ENCODE measurements around the gene FCRLB. TPM values are rescaled to one million over a fixed set of nuclear protein-coding genes. Genes with fewer than 3 reads are reported as not detected.

The FCRLB gene
- total and polyA plus RNA-seq, 9 of the 15 experiments (the other 6 are each of a cell fraction or from before 2014, with no cell fraction given), result 0.20 to 4.6 (median 1.3) TPM

- TF ChIP-seq TRIM25 (IDR thresholded peaks at IDR 0.05; ENCODE audit: borderline replicate concordance), result no peak
- no peak for TF ChIP-seq PBX2 (CRISPR knock-in tag; IDR thresholded peaks at IDR 0.05; ENCODE audit: low read depth)
- peak; percentile 81 for TF ChIP-seq PBX2 (tag; conservative IDR thresholded peaks at IDR 0.05; ENCODE audit: low read depth)
- peak; percentile 98 for TF ChIP-seq ARID2 (IDR thresholded peaks at IDR 0.05)
- TF ChIP-seq HNRNPH1 (optimal IDR thresholded peaks at IDR 0.05; ENCODE audit: low read depth, low read length), result no peak
- TF ChIP-seq RNF219 (CRISPR knock-in tag; IDR thresholded peaks at IDR 0.05), result no peak
- TF ChIP-seq, protein P1, sequence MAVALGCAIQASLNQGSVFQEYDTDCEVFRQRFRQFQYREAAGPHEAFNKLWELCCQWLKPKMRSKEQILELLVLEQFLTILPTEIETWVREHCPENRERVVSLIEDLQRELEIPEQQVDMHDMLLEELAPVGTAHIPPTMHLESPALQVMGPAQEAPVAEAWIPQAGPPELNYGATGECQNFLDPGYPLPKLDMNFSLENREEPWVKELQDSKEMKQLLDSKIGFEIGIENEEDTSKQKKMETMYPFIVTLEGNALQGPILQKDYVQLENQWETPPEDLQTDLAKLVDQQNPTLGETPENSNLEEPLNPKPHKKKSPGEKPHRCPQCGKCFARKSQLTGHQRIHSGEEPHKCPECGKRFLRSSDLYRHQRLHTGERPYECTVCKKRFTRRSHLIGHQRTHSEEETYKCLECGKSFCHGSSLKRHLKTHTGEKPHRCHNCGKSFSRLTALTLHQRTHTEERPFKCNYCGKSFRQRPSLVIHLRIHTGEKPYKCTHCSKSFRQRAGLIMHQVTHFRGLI (CRISPR knock-in tag; IDR thresholded peaks at IDR 0.05), result no peak
- TF ChIP-seq, protein P2, sequence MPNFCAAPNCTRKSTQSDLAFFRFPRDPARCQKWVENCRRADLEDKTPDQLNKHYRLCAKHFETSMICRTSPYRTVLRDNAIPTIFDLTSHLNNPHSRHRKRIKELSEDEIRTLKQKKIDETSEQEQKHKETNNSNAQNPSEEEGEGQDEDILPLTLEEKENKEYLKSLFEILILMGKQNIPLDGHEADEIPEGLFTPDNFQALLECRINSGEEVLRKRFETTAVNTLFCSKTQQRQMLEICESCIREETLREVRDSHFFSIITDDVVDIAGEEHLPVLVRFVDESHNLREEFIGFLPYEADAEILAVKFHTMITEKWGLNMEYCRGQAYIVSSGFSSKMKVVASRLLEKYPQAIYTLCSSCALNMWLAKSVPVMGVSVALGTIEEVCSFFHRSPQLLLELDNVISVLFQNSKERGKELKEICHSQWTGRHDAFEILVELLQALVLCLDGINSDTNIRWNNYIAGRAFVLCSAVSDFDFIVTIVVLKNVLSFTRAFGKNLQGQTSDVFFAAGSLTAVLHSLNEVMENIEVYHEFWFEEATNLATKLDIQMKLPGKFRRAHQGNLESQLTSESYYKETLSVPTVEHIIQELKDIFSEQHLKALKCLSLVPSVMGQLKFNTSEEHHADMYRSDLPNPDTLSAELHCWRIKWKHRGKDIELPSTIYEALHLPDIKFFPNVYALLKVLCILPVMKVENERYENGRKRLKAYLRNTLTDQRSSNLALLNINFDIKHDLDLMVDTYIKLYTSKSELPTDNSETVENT (CRISPR knock-in tag; IDR thresholded peaks at IDR 0.05), result no peak
- TF ChIP-seq, protein P3, sequence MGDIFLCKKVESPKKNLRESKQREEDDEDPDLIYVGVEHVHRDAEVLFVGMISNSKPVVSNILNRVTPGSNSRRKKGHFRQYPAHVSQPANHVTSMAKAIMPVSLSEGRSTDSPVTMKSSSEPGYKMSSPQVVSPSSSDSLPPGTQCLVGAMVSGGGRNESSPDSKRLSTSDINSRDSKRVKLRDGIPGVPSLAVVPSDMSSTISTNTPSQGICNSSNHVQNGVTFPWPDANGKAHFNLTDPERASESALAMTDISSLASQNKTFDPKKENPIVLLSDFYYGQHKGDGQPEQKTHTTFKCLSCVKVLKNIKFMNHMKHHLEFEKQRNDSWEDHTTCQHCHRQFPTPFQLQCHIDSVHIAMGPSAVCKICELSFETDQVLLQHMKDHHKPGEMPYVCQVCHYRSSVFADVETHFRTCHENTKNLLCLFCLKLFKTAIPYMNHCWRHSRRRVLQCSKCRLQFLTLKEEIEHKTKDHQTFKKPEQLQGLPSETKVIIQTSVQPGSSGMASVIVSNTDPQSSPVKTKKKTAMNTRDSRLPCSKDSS (IDR thresholded peaks at IDR 0.05; ENCODE audit: low read depth, partially characterized antibody), result no peak
- TF ChIP-seq KLF1 (tag; IDR thresholded peaks at IDR 0.05), result no peak
- TF ChIP-seq POLR2AphosphoS2 (IDR thresholded peaks at IDR 0.05; ENCODE audit: low read length), result no peak
- no peak for TF ChIP-seq ZNF655 (CRISPR knock-in tag; IDR thresholded peaks at IDR 0.05)
- no peak for TF ChIP-seq TCFL5 (CRISPR knock-in tag; conservative IDR thresholded peaks at IDR 0.05)
Measured at GRCh38 chr1:161738627-161739287, 17.4 kb downstream of the FCRLB start (continued).

Data from K562 (cell line).